Gastrocnemius medialis (tissue), 4 donors: ENCODE data around the gene CA12. TPM values are rescaled to one million over a fixed set of nuclear protein-coding genes. Genes with fewer than 3 reads are reported as not detected.

Source experiments
- ATAC-seq, 2 donors: fragments of 150-250 bp; one replicate each; pipeline ENCODE4 v1.9.1; 2016
- DNase-seq, 2 donors: peaks; one replicate each; pipeline ENCODE4 v3.0.0-alpha.2; 2019
- H3K27ac ChIP-seq, 4 donors: fragments of 200-600 bp; sonication (generic); 1 replicate in 1 of 4; 2 replicates in 3 of 4; pipeline ENCODE4 v1.5.1; 2016 to 2018; ENCODE audit warnings: mild to moderate bottlenecking in 2 of 4, moderate library complexity in 1 of 4
- H3K27me3 ChIP-seq, 3 donors: fragments of 200-600 bp; sonication (generic) in 2 of 3; 1 replicate in 1 of 3; 2 replicates in 2 of 3; pipeline versions ENCODE4 v1.5.1 to v1.6.0; 2016 to 2019; ENCODE audit warnings: mild to moderate bottlenecking in 1 of 3, moderate library complexity in 1 of 3
- H3K36me3 ChIP-seq, 2 donors: fragments of 200-600 bp; sonication (generic) in 1 of 2; one replicate each; pipeline ENCODE4 v1.5.1; 2017 to 2018
- H3K4me1 ChIP-seq, 2 donors: fragments of 200-600 bp; sonication (generic) in 1 of 2; one replicate each; pipeline ENCODE4 v1.5.1; 2016 to 2017; ENCODE audit warnings: mild to moderate bottlenecking in 2 of 2
- H3K4me3 ChIP-seq, 4 donors: fragments of 200-600 bp; sonication (generic) in 3 of 4; 1 replicate in 1 of 4; 2 replicates in 3 of 4; pipeline ENCODE4 v1.5.1; 2016 to 2019; ENCODE audit warnings: mild to moderate bottlenecking in 2 of 4
- H3K9me3 ChIP-seq, 3 donors: fragments of 200-600 bp; sonication (generic) in 2 of 3; 1 replicate in 1 of 3; 2 replicates in 2 of 3; pipeline ENCODE4 v1.5.1; 2016 to 2019
- POLR2A ChIP-seq, 2 donors: fragments of 450-650 bp; IDR thresholded peaks; one replicate each; pipeline ENCODE4 v1.6.1; 2017; ENCODE audit warnings: antibody characterized with exemption in 2 of 2, mild to moderate bottlenecking in 2 of 2, moderate library complexity in 2 of 2
- in situ Hi-C, 4 donors: fragments of 200-750 bp; cut with MboI; loops; one replicate each; pipeline versions ENCODE4 v1.15.0 to v1.8.0; 2017; ENCODE audit warnings: low sequenced_read_pairs in 4 of 4
- intact Hi-C: fragments of 100-400 bp; cut with DNase I; formaldehyde crosslinking; loops from one replicate; pipeline ENCODE4 v1.15.1; 2023; ENCODE audit warnings: low total_unique reads
- total RNA-seq, 4 donors: library from RNA; depleted of rRNA; stranded (reverse); fragments of >200 nt; gene quantifications; one replicate each; pipeline versions ENCODE4 v1.1.0 to v1.2.3, GENCODE V29; 2016
- TF ChIP-seq, protein P1 (sequence below), 5 experiments: fragments of 450-650 bp in 3 of 5; fragments of 200-600 bp in 2 of 5; sonication (generic) in 2 of 5; IDR thresholded peaks in 4 of 5; conservative IDR thresholded peaks in 1 of 5; 1 replicate in 4 of 5; 2 replicates in 1 of 5; pipeline ENCODE4 v1.5.1; 2016 to 2019; ENCODE audit warnings: antibody characterized with exemption in 5 of 5, mild to moderate bottlenecking in 3 of 5, moderate library complexity in 3 of 5

CA12 gene
- total RNA-seq, 4 donors from 2014 or later = 0.10 to 1.7 TPM; not detected in 2

DNA sequence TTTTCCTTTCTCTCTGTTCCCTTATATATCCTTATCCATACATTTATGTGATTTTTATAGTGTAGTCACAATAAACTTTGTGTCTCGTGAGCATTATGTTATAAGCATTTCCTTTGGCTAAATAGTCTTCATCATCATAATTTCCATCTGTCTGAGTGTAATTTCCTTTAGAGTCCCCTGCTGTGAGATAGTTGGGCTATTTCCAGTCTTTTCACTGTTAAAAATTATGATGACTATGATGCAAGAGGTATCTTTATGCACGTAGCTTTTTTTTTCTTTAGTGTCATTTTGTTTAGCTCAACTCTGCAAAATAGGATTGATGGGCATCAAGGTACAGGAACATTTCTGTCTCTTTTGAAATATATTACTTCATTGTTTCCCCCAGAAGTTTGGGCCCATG, 26.9 kb upstream of the CA12 start:
- no peaks in the 10 kb centered on the region for H3K4me1 ChIP-seq
- intact Hi-C loops (loop anchor here (10.0 kb wide), 1 partner anchor 284 kb away; the partner anchor contains the start of gene LACTB), in situ Hi-C loops (loop anchor here in 1 of 4 donors (10.0 kb wide), 1 partner anchor 114 kb away; no protein-coding TSS in a partner anchor)
- DNase-seq (no peak), ATAC-seq (no peak)
- no peaks in the 10 kb centered on the region for H3K27me3 ChIP-seq
- no peak overlapping the region for H3K27ac ChIP-seq
- no peak overlapping the region for H3K4me3 ChIP-seq
- no peaks in the 10 kb centered on the region for H3K9me3 ChIP-seq
- TF ChIP-seq, protein P1, sequence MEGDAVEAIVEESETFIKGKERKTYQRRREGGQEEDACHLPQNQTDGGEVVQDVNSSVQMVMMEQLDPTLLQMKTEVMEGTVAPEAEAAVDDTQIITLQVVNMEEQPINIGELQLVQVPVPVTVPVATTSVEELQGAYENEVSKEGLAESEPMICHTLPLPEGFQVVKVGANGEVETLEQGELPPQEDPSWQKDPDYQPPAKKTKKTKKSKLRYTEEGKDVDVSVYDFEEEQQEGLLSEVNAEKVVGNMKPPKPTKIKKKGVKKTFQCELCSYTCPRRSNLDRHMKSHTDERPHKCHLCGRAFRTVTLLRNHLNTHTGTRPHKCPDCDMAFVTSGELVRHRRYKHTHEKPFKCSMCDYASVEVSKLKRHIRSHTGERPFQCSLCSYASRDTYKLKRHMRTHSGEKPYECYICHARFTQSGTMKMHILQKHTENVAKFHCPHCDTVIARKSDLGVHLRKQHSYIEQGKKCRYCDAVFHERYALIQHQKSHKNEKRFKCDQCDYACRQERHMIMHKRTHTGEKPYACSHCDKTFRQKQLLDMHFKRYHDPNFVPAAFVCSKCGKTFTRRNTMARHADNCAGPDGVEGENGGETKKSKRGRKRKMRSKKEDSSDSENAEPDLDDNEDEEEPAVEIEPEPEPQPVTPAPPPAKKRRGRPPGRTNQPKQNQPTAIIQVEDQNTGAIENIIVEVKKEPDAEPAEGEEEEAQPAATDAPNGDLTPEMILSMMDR (IDR thresholded peaks at IDR 0.05 in 4 of 5, conservative IDR thresholded peaks at IDR 0.05 in 1 of 5) = no peak
- TF ChIP-seq POLR2A (IDR thresholded peaks at IDR 0.05) = no peak
- no peaks in the 10 kb centered on the region for H3K36me3 ChIP-seq

DNA sequence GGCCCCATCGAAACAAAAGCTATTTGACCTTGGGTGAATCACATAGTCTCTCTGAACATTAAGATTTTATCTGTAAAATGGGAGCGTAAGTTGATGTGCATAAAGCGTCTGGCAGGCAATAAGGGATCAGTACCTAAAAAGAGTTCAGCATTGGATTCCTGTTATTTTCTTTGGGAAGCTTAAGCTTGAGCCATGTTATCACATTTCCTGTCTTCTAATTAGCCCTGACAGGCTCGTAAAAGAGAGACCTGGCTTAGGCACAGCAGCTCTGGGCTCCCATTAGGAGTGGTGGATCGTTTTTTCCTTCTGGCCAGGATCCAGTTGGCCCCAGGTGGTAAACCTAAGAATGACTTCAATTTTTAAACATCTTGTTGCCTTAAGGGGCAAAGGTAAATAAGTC, 26.0 kb upstream of the CA12 start:
- Histone ChIP-seq H3K4me1 (no peaks in the 10 kb centered on the region), H3K9me3 (no peaks in the 10 kb centered on the region), H3K36me3 (no peaks in the 10 kb centered on the region), H3K4me3 (no peak overlapping the region), H3K27ac (no peak overlapping the region), H3K27me3 (no peaks in the 10 kb centered on the region)
- TF ChIP-seq, protein P1 (IDR thresholded peaks at IDR 0.05 in 4 of 5, conservative IDR thresholded peaks at IDR 0.05 in 1 of 5) = no peak
- no peak for TF ChIP-seq POLR2A (IDR thresholded peaks at IDR 0.05)
- intact Hi-C loops = loop anchor here (10.0 kb wide), 1 partner anchor 283 kb away; the partner anchor contains the start of gene LACTB
- DNase-seq = no peak
- ATAC-seq = no peak
- in situ Hi-C loops = loop anchor here in 1 of 4 donors (10.0 kb wide), 1 partner anchor 113 kb away; no protein-coding TSS in a partner anchor

DNA sequence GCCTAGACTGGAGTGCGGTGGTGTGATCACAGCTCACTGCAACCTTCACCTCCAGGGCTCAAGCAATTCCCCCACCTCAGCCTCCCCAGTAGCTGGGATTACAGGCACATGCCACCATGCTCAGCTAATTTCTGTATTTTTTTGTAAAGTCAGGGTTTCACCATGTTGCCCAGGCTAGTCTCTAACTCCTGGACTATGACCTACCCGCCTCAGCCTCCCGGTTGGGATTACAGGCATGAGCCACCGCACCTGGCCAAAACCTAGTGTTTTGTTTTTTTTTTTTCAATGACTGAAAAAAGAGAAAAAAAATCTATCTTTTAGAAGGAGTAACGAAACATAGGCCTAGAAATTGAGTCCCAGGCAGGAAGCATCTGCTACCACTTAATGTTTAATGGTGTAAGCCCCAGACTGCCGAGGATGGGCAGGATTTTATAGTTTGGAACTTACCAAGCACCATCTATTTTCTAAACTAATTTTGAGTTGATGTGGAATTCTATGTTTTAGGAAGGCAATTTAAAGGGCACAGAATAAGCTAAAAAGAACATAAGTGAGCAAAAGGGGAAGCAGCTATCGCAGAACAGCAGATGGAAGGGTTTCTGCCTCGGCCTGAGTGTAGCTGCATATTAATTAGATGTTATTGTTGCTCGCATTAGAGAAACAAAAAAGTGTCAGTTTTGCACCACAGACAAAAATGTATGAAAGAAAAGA, 24.2 kb upstream of the CA12 start:
- ATAC-seq (no peak), DNase-seq (no peak)
- Histone ChIP-seq H3K9me3 (no peaks in the 10 kb centered on the region), H3K4me1 (no peaks in the 10 kb centered on the region), H3K4me3 (no peak overlapping the region), H3K27me3 (no peaks in the 10 kb centered on the region), H3K36me3 (no peaks in the 10 kb centered on the region), H3K27ac (no peak overlapping the region)
- in situ Hi-C loops (loop anchor here in 1 of 4 donors (10.0 kb wide), 1 partner anchor 111 kb away; no protein-coding TSS in a partner anchor), intact Hi-C loops (loop anchor here (10.0 kb wide), 1 partner anchor 281 kb away; the partner anchor contains the start of gene LACTB)
- TF ChIP-seq POLR2A (IDR thresholded peaks at IDR 0.05) = no peak
- TF ChIP-seq, protein P1 (IDR thresholded peaks at IDR 0.05 in 4 of 5, conservative IDR thresholded peaks at IDR 0.05 in 1 of 5) = no peak

DNA sequence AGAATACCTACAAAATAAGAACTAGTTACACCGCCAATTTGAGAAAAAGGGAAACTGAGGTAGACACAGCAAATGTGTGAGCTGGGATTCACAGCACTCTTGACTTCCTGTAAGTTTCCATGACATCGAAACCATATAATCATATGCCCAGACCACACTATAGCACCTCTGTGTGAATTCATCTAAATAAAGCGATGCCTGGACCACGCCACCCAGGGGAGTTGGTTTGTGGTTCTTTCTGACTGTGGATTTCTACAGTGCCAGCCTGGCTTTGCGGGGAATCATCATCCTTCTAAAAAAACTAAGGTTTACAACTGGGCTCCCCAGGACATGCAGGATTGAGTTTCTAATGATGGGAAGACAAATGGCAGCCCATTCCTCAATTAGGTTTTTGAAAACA, 23.5 kb upstream of the CA12 start:
- TF ChIP-seq, protein P1 (IDR thresholded peaks at IDR 0.05 in 4 of 5, conservative IDR thresholded peaks at IDR 0.05 in 1 of 5) = no peak
- TF ChIP-seq POLR2A (IDR thresholded peaks at IDR 0.05) = no peak
- Histone ChIP-seq H3K4me3 (no peak overlapping the region), H3K27me3 (no peaks in the 10 kb centered on the region), H3K36me3 (no peaks in the 10 kb centered on the region), H3K27ac (no peak overlapping the region), H3K4me1 (no peaks in the 10 kb centered on the region), H3K9me3 (no peaks in the 10 kb centered on the region)
- in situ Hi-C loops = loop anchor here in 1 of 4 donors (10.0 kb wide), 1 partner anchor 110 kb away; no protein-coding TSS in a partner anchor
- intact Hi-C loops = loop anchor here (10.0 kb wide), 1 partner anchor 280 kb away; the partner anchor contains the start of gene LACTB
- ATAC-seq = no peak
- no peak for DNase-seq
